ENCODE results near the gene ARHGEF40.

DNA sequence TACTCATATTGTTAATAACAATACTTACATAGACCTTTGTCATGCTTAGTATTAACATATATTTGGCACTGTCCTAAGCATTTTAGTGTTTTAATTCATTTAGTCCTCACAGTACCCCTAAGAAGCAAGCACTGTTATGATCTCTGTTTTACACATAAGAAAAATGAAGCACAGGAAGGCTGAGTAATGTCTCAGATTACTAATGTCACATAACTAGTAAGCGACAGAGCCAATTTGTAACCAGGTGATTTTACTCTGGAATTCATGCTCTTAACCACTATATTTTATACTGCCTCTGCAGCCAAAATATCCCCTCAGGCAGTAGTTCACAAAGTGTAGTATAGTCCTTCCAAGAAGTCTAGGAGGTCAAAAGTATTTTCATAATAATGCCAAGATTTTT, 51.0 kb downstream of the ARHGEF40 start:
- TF ChIP-seq, protein P1, sequence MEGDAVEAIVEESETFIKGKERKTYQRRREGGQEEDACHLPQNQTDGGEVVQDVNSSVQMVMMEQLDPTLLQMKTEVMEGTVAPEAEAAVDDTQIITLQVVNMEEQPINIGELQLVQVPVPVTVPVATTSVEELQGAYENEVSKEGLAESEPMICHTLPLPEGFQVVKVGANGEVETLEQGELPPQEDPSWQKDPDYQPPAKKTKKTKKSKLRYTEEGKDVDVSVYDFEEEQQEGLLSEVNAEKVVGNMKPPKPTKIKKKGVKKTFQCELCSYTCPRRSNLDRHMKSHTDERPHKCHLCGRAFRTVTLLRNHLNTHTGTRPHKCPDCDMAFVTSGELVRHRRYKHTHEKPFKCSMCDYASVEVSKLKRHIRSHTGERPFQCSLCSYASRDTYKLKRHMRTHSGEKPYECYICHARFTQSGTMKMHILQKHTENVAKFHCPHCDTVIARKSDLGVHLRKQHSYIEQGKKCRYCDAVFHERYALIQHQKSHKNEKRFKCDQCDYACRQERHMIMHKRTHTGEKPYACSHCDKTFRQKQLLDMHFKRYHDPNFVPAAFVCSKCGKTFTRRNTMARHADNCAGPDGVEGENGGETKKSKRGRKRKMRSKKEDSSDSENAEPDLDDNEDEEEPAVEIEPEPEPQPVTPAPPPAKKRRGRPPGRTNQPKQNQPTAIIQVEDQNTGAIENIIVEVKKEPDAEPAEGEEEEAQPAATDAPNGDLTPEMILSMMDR (IDR thresholded peaks at IDR 0.05) = no peak
- TF ChIP-seq POLR2A (IDR thresholded peaks at IDR 0.05) = no peak

Measured in tibial nerve (tissue), 3 donors.